Stimulated activated naive CD4-positive, alpha-beta T cell (primary cell): ENCODE data around the gene SLC12A8.

ENCODE experiments used
- DNase-seq, 6 experiments: peaks; one replicate each; lab custom pipeline; 2025; lab: John Stamatoyannopoulos, UW

The SLC12A8 gene

GRCh38 chr3:125186800-125187598 lies 25.5 kb downstream of the SLC12A8 start:
- no peak for DNase-seq

DNA sequence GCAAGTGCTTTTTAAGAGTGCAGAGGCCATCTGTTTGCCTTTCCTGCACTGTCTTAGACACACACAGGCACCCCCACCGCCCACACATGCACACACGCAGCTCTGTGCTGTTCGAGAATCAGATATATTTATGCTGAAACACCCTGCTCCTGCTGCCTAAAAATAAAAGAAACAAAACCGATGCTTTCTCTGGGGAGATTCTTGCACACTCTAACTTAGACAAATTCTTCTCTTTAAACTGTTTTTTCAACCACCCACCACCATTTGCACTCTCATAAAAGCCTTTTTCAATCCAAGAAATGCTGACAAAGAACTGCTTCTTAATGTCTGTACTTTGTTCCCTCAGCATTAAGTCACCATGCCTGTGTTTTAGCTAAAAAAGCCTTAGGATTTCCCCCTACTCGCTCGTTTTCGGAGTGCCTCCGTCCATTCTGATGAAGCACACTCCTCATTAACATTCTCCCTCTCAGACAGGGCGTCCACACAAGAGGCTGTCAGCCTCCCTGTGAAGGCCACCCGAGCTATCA lies 26.2 kb downstream of the SLC12A8 start:
- no peak for DNase-seq

DNA sequence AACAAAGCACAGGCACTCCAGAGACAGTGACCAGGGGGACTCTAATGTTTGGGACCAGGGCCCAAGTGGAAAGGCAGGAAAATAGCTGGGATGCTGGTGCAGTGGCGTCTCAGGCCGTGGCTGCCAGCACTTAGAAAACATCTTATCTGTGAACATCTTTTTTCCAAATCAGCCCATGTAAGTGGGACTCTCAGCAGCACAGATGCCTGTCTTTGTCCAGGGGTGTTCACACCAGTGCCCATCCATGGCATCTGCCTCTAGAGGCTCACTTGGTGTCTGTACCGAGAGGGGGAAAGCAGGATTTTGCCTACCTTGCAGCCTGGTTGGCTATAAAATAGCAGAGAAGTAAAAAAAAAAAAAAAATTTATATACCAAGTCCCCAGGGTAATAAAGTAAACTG lies 26.7 kb downstream of the SLC12A8 start:
- DNase-seq = no peak

- no peak for DNase-seq
Measured at GRCh38 chr3:125179884-125180240, 32.7 kb downstream of the SLC12A8 start.

GRCh38 chr3:125179143-125179883 lies 33.2 kb downstream of the SLC12A8 start:
- DNase-seq = no peak

DNA sequence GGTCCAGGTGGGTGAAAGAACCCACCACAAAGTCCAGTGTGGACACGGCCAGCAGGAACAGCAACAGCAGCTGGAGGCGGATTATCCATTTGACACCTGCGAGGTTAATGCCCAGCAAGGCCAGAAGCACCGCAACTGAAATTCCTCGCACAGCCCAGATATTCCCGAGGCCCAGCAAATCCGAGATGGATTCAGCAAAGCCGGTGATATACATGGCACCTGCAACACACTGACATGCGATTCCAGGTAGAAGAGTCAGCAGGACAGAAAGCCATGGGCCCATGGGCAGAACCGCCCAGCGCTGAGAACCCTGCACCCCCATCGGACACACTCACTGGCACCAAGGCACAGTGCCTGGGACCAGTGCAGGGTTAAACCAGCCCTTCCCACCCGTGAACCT lies 34.8 kb downstream of the SLC12A8 start:
- DNase-seq = no peak

DNA sequence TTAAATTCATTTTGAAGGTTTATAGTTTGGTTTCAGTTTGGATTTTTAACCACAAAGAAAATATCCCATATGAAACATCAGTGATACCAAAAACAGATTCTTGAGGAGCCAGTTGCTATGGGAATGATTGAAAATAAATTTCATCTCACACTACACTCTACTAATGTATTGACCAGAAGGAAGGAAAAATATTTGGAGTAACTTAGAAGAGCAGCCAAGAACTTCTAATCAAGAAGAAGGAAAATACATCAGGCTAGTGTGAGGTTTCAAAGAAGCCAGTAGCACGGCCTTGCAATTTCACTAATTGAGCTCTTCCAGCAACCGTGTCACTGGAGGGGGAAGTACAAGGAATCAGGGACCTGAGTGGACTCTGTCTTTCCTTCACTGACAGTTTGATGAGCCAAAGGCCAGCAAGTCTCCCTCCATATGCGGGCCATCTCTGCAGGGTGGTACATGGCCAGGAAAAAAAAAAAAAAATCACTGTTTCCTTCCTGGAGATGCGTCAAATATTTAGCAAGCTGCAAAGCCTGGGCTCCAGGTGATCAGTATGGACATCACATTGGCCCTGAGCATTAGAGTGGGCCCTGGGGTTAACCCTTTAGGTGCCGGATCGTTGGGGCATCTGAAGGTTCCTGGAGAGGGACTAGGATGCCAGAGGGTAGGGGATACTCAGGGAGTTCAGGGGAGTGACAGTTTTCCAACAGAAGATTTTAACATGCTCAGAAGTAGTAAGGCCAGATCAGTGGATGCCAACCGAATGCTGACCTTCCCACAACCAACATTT lies 37.1 kb downstream of the SLC12A8 start:
- no peak for DNase-seq

DNA sequence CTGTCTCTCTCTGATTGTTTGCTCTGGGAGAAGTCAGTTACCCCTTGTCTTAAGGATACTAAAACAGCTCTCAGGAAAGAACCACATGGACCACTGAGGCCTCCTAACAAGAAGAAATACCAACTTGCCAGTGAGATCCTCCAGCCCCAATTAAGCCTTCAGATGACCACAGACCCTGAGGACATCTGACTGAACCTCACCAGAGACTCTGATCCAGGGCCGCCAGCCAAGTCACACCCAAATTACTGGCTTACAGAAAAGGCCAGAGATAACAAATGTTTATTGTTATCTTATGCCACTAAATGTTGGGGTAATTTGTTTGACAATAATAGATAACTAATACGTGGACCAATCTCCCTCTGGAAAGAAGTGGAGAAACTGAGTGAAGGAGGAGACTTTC lies 40.2 kb downstream of the SLC12A8 start:
- DNase-seq = no peak

- no peak for DNase-seq
Measured at GRCh38 chr3:125168711-125169393, 43.7 kb downstream of the SLC12A8 start.

GRCh38 chr3:125166599-125167136 lies 45.9 kb downstream of the SLC12A8 start:
- no peak for DNase-seq

GRCh38 chr3:125165948-125166553 lies 46.5 kb downstream of the SLC12A8 start:
- no peak for DNase-seq

- no peak for DNase-seq
Measured at GRCh38 chr3:125165189-125165947, 47.2 kb downstream of the SLC12A8 start.

GRCh38 chr3:125163739-125164601 lies 48.6 kb downstream of the SLC12A8 start:
- DNase-seq = no peak

DNA sequence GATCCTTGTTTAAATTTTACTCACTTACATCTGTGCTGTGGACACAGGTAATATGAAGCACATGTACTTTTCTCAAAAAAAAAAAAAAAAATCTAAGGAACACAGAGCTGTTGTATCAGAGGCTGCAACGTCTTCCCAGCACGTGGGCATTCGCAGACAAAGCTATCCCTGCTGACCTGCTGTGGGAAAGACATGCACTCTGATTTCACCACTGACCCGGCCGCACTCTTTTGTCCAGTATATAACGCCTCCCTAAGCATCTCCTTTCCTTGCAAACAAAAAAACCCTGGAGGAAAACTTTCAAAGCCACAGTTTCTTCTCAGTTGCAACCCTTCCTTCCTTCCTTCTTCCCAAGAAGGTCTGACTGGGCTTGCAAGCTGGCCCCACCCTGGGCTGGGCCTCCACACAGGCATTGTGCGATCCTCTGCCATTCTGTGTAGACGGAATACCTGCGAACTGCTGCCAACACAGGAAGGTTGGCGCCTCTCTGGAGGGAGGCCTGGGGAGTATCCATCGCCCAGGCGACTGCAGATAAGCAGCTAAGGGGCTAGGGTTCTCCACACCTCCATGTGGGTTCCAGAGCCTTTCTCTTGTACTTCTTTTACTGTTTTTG lies 50.8 kb downstream of the SLC12A8 start:
- no peak for DNase-seq

GRCh38 chr3:125160606-125161371 lies 51.8 kb downstream of the SLC12A8 start:
- no peak for DNase-seq

- DNase-seq = no peak
Measured at GRCh38 chr3:125157183-125157582, 55.4 kb downstream of the SLC12A8 start.

GRCh38 chr3:125156456-125156855 lies 56.1 kb downstream of the SLC12A8 start:
- DNase-seq = no peak

DNA sequence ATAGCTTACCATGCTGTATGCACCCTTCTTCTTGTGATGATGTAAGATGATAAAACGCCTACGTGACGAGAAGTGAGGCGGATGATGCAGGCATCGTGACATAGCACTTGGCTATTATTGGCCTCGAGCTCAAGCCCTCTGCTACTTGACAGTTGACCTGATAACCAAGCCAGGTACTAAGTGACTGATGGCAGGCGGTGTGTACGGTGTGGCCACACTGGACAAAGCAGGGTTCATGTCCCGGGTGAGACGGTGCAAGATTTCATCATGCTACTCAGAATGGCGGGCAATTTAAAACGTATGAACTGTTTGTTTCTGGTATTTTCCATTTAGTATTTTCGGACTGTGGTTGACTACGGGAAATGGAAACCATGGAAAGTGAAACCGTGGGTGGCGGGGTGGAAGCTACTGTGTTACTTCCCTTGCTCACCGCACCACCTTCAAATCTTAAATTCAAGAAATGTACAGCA lies 57.7 kb downstream of the SLC12A8 start:
- DNase-seq = no peak
